Neural crest cell (in vitro differentiated cells): ENCODE data around the gene KDM6B. TPM values are rescaled to one million over a fixed set of nuclear protein-coding genes. Genes with fewer than 3 reads are reported as not detected.

ENCODE experiments used
- DNase-seq: peaks from one replicate; pipeline ENCODE4 v3.0.0; 2021; ENCODE audit warnings: low read depth, mixed read lengths, low spot score
- H3K27ac Mint-ChIP-seq: one replicate; pipeline ENCODE4 v1.8.0; 2021; ENCODE audit warnings: mild to moderate bottlenecking, mixed read lengths; ENCODE audit not compliant: unreplicated experiment
- H3K27me3 Mint-ChIP-seq: 2 replicates; pipeline ENCODE4 v1.8.0; 2021; ENCODE audit warnings: low read depth, mild to moderate bottlenecking, mixed read lengths
- H3K36me3 Mint-ChIP-seq: 2 replicates; pipeline ENCODE4 v1.8.0; 2021; ENCODE audit warnings: low read depth, mild to moderate bottlenecking, mixed read lengths
- H3K4me1 Mint-ChIP-seq: 2 replicates; pipeline ENCODE4 v1.8.0; 2021; ENCODE audit warnings: mixed read lengths
- H3K4me3 Mint-ChIP-seq: one replicate; pipeline ENCODE4 v1.8.0; 2021; ENCODE audit warnings: mild to moderate bottlenecking, mixed read lengths
- H3K9me3 Mint-ChIP-seq: 2 replicates; pipeline ENCODE4 v1.8.0; 2021; ENCODE audit warnings: mixed read lengths
- CTCF ChIP-seq: fragments of 200-600 bp; sonication (generic); conservative IDR thresholded peaks from 2 replicates; pipeline ENCODE4 v1.5.0; 2021; ENCODE audit warnings: antibody characterized with exemption, mild to moderate bottlenecking
- total RNA-seq: library from RNA; stranded (reverse); gene quantifications from 2 replicates; pipeline ENCODE4 v1.2.1, GENCODE V29; 2021

KDM6B gene
- total RNA-seq, 1 donor from 2014 or later: 70.2 TPM

GRCh38 chr17:7842380-7843256, 8.6 kb downstream of the KDM6B start:
- Mint-ChIP-seq H3K9me3 (no peaks in the 10 kb centered on the region), H3K4me1 (peaks cover 59% of the 10 kb centered on the region), H3K27ac (peak overlapping the region; percentile 99), H3K27me3 (peaks cover 9% of the 10 kb centered on the region), H3K4me3 (peak overlapping the region; percentile 97), H3K36me3 (peaks cover 3% of the 10 kb centered on the region)
- no peak for DNase-seq
- TF ChIP-seq CTCF: no peak

- Mint-ChIP-seq H3K27me3 (peaks cover 9% of the 10 kb centered on the region), H3K4me1 (peaks cover 56% of the 10 kb centered on the region), H3K27ac (peak overlapping the region; percentile 99), H3K36me3 (peaks cover 3% of the 10 kb centered on the region), H3K9me3 (no peaks in the 10 kb centered on the region), H3K4me3 (peak overlapping the region; percentile 97)
- no peak for TF ChIP-seq CTCF
- no peak for DNase-seq
These were observed 9.2 kb downstream of the KDM6B start for GRCh38 chr17:7843257-7843535.

DNA sequence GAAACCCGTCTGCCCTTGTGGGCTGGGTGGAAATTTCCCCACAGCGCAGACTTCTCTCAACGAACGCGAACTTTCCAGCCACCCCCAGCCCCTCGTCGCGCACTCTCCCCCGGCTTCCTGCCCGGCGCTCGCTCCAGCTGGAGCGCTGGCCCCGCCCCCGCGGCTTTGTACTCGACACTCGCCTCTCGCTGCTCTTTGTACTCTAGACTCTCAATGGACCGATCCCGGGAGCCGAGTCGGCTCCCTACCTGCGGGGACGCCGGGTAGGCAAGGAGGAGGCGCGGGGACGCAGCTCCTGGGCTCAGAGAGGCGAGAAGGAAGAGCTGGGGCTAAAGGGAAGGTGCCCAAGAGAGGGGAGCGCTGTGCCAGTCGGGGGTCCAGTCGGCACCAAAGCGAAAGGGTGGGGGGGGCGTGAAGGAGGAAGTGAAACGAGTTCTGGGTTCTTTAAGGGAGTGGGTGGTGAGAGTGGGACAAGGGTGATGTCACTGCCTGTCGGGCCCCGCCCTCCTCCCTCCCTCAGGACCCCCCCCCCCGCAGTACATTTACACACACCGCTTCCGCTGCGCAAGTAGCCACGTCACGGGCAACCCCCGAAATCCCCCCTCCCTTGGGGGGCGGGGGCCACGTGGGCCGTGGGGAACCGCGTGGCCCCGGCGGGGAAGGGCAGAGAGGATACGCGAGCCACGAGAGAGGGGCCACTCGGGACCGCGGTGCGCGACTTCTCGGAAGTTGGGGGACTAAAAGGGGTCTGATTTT, 9.7 kb downstream of the KDM6B start:
- TF ChIP-seq CTCF: no peak
- peaks cover 5% of the 10 kb centered on the region for H3K27me3 Mint-ChIP-seq
- H3K9me3 Mint-ChIP-seq: no peaks in the 10 kb centered on the region
- peak overlapping the region; percentile 99 for H3K27ac Mint-ChIP-seq
- H3K36me3 Mint-ChIP-seq: peaks cover 2% of the 10 kb centered on the region
- peaks cover 51% of the 10 kb centered on the region for H3K4me1 Mint-ChIP-seq
- DNase-seq: peak; percentile 72
- H3K4me3 Mint-ChIP-seq: peak overlapping the region; percentile 97

DNA sequence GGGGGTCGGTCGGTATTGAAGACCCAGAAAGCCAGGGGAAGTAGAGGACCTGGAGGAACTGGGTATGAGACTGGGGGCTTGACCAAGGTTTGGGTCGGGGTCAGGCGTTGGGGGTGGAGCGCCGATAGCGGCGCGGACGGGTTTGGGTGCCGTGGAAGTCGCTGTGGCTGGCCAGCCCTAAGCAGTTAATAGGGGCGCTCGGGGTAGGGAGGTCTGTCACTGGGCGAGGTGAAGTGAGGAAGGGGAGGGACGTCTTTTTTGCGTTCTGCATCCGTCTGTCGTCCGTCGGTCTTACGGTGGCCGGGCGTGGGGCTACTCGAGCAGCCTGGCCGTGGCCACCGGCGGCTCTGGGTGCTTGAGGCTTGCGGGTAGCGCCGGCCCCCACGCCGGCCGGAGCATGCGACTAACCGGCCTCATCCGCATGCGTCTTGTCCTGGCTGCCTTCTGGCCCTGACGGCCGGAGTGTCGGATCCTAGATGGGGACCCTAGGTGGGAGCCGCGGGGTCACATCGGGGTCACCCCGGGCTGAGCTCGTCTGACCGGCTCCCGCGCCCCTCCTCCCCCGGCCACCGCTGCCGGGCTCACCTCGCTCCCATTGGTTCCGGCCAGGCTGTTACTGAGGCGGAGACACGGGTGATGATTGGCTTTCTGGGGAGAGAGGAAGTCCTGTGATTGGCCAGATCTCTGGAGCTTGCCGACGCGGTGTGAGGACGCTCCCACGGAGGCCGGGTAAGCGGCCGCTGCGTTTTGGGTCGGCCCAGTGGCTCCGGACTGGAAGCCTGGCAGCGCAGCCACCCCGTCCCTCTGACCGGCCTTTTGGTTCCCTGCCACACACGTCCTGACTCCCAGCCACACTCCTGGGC, 10.5 kb downstream of the KDM6B start:
- Mint-ChIP-seq H3K4me3 (peak overlapping the region; percentile 97), H3K27me3 (peaks cover 3% of the 10 kb centered on the region), H3K4me1 (peaks cover 43% of the 10 kb centered on the region), H3K36me3 (no peaks in the 10 kb centered on the region), H3K27ac (peak overlapping the region; percentile 96), H3K9me3 (no peaks in the 10 kb centered on the region)
- DNase-seq: peak; percentile 79
- TF ChIP-seq CTCF: no peak

GRCh38 chr17:7845359-7846062, 11.5 kb downstream of the KDM6B start:
- H3K27me3 Mint-ChIP-seq: peaks cover 3% of the 10 kb centered on the region
- no peaks in the 10 kb centered on the region for H3K9me3 Mint-ChIP-seq
- peaks cover 33% of the 10 kb centered on the region for H3K4me1 Mint-ChIP-seq
- H3K27ac Mint-ChIP-seq: no peak overlapping the region
- H3K4me3 Mint-ChIP-seq: peak overlapping the region; percentile 97
- no peak for DNase-seq
- no peak for TF ChIP-seq CTCF
- H3K36me3 Mint-ChIP-seq: no peaks in the 10 kb centered on the region
